Panc1 (cell line): ENCODE measurements around the gene MRPS5. TPM values are rescaled to one million over a fixed set of nuclear protein-coding genes. Genes with fewer than 3 reads are reported as not detected.

Experiments
- ATAC-seq: fragments of 200-7000 bp; cut with Tn5 transposase; 2 replicates; pipeline ENCODE4 v1.9.1; 2020; ENCODE audit warnings: mild to moderate bottlenecking, moderate library complexity
- BruUV-seq: library from RNA; stranded (reverse); fragments of 400-500 nt; replicated peaks from 2 replicates; lab custom pipeline; 2021; lab: Mats Ljungman, UMichigan
- CTCF ChIA-PET: fragments of 300-600 bp; sonication (Branson Sonifier 250); formaldehyde crosslinking; loops from one replicate; lab custom pipeline; 2022; ENCODE audit warnings: antibody characterized with exemption; lab: Charles Lee
- POLR2A ChIA-PET: fragments of 300-600 bp; sonication (Branson Sonifier 250); formaldehyde crosslinking; loops from one replicate; lab custom pipeline; 2022; ENCODE audit warnings: antibody characterized with exemption; lab: Charles Lee
- DNase-seq: peaks from one replicate; pipeline ENCODE4 v3.0.0-alpha.2; 2010; ENCODE audit warnings: low read depth, low spot score
- H3K27ac ChIP-seq: 2 replicates; pipeline ENCODE4 v1.5.1; 2011; ENCODE audit warnings: mild to moderate bottlenecking, low read length, inconsistent platforms
- H3K27me3 ChIP-seq: fragments of 200-500 bp; sonication (Bioruptor generic); 2 replicates; pipeline ENCODE4 v1.6.0; 2014; ENCODE audit warnings: low read length, inconsistent platforms; ENCODE audit not compliant: control insufficient read depth, insufficient read depth
- H3K36me3 ChIP-seq: fragments of 200-500 bp; sonication (Bioruptor generic); 2 replicates; pipeline ENCODE4 v1.5.1; 2014; ENCODE audit warnings: inconsistent platforms, mild to moderate bottlenecking, low read length, moderate library complexity; ENCODE audit not compliant: control insufficient read depth, insufficient read depth
- H3K4me1 ChIP-seq: 2 replicates; pipeline ENCODE4 v1.5.1; 2011; ENCODE audit warnings: inconsistent platforms, mild to moderate bottlenecking, low read length, moderate library complexity; ENCODE audit not compliant: control insufficient read depth, insufficient read depth
- H3K4me3 ChIP-seq, 2 experiments: 2 replicates each; pipeline ENCODE4 v1.5.1; 2011 to 2012; ENCODE audit warnings: low read depth in 2 of 2, low read length in 2 of 2, mild to moderate bottlenecking in 2 of 2, inconsistent platforms in 1 of 2, moderate library complexity in 1 of 2
- H3K9me3 ChIP-seq: fragments of 200-500 bp; sonication (Bioruptor generic); 2 replicates; pipeline ENCODE4 v1.5.1; 2014; ENCODE audit warnings: low read depth, mild to moderate bottlenecking, inconsistent platforms, low read length, moderate library complexity; ENCODE audit not compliant: control insufficient read depth, insufficient read depth
- CTCF ChIP-seq: fragments of 450-650 bp; IDR thresholded peaks from 2 replicates; pipeline ENCODE4 v1.5.1; 2017; ENCODE audit warnings: mild to moderate bottlenecking
- POLR2AphosphoS5 ChIP-seq: IDR thresholded peaks from 2 replicates; pipeline ENCODE4 v1.6.1; 2012; ENCODE audit warnings: mild to moderate bottlenecking, low read depth, low read length, moderate library complexity
- REST ChIP-seq, 2 experiments: IDR thresholded peaks; 2 replicates each; pipeline ENCODE4 v1.6.1; 2011 to 2012; ENCODE audit warnings: low read depth in 2 of 2, control low read depth in 1 of 2, low read length in 1 of 2, mild to moderate bottlenecking in 1 of 2, moderate library complexity in 1 of 2; ENCODE audit not compliant: insufficient read depth in 1 of 2
- TCF7L2 ChIP-seq: IDR thresholded peaks from 2 replicates; pipeline ENCODE4 v1.6.1; 2011; ENCODE audit warnings: mild to moderate bottlenecking, low read depth, low read length, inconsistent platforms
- in situ Hi-C: cut with HindIII; loops from 2 replicates; pipeline ENCODE4 v1.10.0; 2016; ENCODE audit warnings: low sequenced_read_pairs, low pct_unique_long_range_greater_than_20kb
- intact Hi-C: fragments of 100-400 bp; cut with micrococcal nuclease; formaldehyde crosslinking; loops from one replicate; pipeline ENCODE4 v1.10.0; 2022; ENCODE audit not compliant: unreplicated experiment
- total RNA-seq: library from RNA; stranded (reverse); gene quantifications from one replicate; pipeline ENCODE4 v1.2.1, GENCODE V29; 2021; ENCODE audit not compliant: unreplicated experiment

Gene MRPS5
- total RNA-seq, 1 experiment from 2014 or later, result 95.8 TPM

- H3K4me1 ChIP-seq, result no peaks in the 10 kb centered on the region; the same call in none of the 2 replicates
- ATAC-seq, result no peak
- no peak overlapping the region for H3K4me3 ChIP-seq
- no peak for TF ChIP-seq POLR2AphosphoS5
- no peak for TF ChIP-seq REST (IDR thresholded peaks at IDR 0.05; ENCODE audit: insufficient read depth in 1 of 2, low read depth in 2 of 2, low read length in 1 of 2)
- TF ChIP-seq CTCF, result no peak
- no peak for TF ChIP-seq TCF7L2
- H3K36me3 ChIP-seq, result no peaks in the 10 kb centered on the region
- BruUV-seq, result no TSS peak
- intact Hi-C loops (no loop called here), in situ Hi-C loops (no loop called here)
- H3K27ac ChIP-seq, result no peak overlapping the region
- ChIA-PET CTCF (interaction anchor here (1.0 kb wide), 1 partner anchor 88 kb away, joined by 4 read pairs; no protein-coding TSS in a partner anchor), POLR2A (no interaction called here)
- H3K9me3 ChIP-seq, result no peaks in the 10 kb centered on the region
- peaks cover 16% of the 10 kb centered on the region for H3K27me3 ChIP-seq
- DNase-seq, result no peak
These were observed 46.8 kb downstream of the MRPS5 start for GRCh38 chr2:95074663-95075439.

GRCh38 chr2:95073856-95074662 is 47.5 kb downstream of the MRPS5 start:
- Histone ChIP-seq H3K27ac (no peak overlapping the region), H3K27me3 (peaks cover 16% of the 10 kb centered on the region), H3K4me1 (no peaks in the 10 kb centered on the region; the same call in none of the 2 replicates), H3K4me3 (no peak overlapping the region), H3K36me3 (no peaks in the 10 kb centered on the region), H3K9me3 (no peaks in the 10 kb centered on the region)
- ATAC-seq (no peak), DNase-seq (no peak)
- no TSS peak for BruUV-seq
- TF ChIP-seq POLR2AphosphoS5 (no peak), CTCF (no peak)
- ChIA-PET CTCF (no interaction called here), POLR2A (no interaction called here)
- intact Hi-C loops, result no loop called here
- in situ Hi-C loops, result no loop called here
